Upper lobe of left lung (tissue), 4 donors: Measurements from ENCODE around the gene FAP.

Source experiments
- POLR2AphosphoS5 ChIP-seq, 2 donors: sonication (generic); formaldehyde crosslinking; IDR thresholded peaks; one replicate each; pipeline ENCODE4 v1.5.1; 2017; ENCODE audit warnings: antibody characterized with exemption in 2 of 2
- TF ChIP-seq, protein P1 (sequence below), 6 experiments: fragments of 450-650 bp in 4 of 6; fragments of 200-600 bp in 2 of 6; sonication (generic) in 2 of 6; IDR thresholded peaks; one replicate each; pipeline ENCODE4 v1.5.1; 2016 to 2019; ENCODE audit warnings: antibody characterized with exemption in 6 of 6

DNA sequence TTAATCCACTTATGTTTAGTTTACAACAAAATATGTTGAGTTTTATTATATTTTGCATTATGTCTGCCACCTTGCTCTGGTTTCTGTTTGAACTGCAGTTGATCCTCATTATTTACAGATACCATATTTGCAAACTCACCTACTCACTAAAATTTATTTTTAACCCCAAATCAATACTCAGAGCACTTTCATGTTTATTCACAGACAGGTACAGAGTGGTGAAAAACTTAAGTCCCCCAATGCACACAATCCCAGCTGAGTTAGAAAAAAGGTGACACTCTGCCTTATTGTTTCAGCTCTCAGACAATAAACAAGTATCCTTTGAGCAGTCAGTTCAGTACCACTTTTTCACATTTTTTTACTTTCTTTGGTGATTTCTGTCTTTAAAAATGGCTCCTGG lies 104.9 kb downstream of the FAP start:
- TF ChIP-seq POLR2AphosphoS5 (IDR thresholded peaks at IDR 0.05), result no peak
- TF ChIP-seq, protein P1, sequence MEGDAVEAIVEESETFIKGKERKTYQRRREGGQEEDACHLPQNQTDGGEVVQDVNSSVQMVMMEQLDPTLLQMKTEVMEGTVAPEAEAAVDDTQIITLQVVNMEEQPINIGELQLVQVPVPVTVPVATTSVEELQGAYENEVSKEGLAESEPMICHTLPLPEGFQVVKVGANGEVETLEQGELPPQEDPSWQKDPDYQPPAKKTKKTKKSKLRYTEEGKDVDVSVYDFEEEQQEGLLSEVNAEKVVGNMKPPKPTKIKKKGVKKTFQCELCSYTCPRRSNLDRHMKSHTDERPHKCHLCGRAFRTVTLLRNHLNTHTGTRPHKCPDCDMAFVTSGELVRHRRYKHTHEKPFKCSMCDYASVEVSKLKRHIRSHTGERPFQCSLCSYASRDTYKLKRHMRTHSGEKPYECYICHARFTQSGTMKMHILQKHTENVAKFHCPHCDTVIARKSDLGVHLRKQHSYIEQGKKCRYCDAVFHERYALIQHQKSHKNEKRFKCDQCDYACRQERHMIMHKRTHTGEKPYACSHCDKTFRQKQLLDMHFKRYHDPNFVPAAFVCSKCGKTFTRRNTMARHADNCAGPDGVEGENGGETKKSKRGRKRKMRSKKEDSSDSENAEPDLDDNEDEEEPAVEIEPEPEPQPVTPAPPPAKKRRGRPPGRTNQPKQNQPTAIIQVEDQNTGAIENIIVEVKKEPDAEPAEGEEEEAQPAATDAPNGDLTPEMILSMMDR (IDR thresholded peaks at IDR 0.05), result no peak
